Stimulated activated CD4-positive, alpha-beta T cell treated with anti-CD3 and anti-CD28 coated beads, TNF-alpha, amount 100 ng/mL, for 4 hours (primary cell): Measurements from ENCODE around the gene NEURL4.

ENCODE experiments used
- DNase-seq, 3 experiments: peaks; one replicate each; pipeline ENCODE4 v3.0.0-alpha.2; 2020; ENCODE audit warnings: low read depth in 3 of 3

The NEURL4 gene

DNA sequence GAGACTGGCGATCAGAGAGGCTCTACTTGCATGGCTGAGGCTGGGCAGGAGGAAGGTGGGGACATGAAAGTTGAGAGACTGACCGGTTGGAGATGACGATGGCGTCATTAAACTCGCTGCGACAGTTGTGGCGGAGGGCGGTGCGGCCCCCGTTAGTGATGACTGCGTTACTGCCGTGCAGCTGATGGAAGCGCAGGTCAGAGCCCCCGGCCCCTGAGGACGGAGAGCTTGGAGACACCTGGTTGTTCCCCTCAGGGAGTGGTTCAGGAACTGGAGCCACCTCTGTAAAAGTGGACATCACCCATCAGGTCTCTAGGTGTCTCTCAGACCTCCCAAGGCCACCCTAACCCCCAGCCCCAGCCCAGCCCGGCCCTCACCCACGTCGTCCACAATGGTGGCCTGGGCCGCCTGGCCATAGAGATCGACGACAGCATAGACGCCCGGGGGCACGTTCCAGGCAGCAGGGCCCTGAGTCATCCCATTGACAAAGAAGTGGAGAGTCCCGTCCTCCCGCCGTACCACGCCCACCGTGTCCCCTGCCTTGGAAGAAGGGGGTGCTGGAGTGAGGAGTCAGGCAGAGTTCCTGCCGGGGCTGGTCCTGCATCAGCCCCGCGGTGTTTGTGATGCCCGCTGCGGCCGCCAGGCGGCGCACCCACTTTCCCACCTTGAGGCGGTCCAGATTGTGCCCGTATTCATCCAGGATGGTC is 5.3 kb downstream of the NEURL4 start:
- DNase-seq = peak; percentile 36 to 50 (median 42)

DNA sequence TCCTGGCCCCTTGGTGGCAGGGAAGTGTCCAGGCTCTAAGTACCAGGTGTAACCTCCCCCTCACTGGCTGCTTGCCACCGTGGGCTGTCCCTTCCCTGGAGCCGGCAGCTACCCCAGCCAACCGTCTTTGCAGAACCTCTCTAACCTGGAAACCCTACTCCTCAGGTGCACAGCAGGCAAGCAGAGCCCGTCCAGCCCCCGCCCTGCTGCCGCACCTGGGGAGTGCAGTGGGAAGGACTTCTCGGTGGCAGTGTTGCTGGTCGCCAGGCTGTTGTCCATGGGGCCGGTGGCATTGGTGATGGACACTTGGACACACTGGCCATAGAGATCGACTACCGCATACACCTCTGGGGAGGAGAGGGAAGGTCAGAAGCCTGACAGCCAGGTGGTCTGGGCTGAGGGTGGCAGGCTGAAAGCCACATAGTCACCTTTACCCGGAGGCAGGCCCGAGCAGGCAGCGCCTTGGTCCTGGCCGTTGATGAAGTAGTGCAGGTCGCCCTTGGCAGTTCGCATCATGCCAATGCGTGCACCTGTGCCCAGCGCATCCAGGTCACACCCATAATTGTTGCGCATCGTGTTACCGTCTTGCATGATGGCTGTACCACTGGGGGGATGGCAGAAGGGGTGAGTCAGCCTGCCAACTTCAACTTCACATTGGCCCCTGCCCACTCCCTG is 6.5 kb downstream of the NEURL4 start:
- DNase-seq = no peak

DNA sequence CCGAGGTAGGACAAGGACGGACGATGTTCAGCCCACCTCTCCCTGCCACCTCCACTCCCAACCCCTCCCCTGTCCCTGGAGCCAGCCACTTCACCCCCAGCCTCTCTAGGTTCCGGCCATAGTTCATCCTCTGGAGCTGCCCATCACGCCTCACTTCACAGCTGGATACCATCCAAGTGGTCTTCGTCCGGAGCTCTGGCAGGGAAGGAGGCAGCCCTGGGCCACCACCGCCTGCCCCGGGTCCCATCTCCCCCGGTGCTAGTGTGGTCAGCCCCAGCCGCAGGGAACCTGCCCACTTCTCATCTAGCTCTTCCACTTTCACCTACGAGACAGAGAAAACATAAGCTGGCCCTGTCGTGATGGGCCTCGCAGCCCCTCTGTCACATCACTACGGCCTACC is 7.7 kb downstream of the NEURL4 start:
- no peak for DNase-seq

DNA sequence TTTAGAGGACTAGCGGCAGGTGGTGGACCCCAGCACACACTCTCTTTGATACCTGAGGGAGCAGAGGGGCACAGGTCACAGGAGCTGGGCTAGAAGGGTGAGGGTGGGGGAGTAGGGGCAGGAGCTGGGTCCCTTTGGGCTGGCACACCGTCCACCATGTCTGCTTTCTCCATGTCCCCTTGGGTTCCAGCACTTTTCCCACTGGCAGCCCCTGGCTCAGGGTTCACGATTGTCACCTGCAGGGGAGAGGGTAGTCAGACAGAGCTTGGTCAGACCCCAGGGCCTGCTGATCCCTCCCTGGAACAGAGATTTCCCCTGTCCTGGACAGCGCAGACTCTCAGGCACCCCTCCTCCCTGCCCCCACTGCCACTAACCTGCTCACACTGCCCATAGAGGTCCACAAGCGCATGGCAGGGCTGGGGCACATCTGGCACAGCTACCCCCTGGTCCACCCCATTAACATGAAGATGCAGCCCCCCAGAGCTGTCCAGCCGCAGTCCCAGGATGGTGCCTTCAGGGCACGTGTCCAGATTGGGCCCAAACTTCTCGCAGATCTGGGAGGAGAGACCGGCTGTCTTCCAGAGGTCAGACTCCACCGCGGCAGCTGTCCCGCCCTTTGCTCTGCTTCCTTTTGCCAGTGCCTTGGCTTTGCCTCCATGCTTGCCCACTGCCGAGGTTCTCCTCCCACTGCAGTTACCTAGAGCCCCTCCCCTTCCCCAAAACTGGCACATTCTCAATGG is 10.8 kb downstream of the NEURL4 start:
- no peak for DNase-seq

DNA sequence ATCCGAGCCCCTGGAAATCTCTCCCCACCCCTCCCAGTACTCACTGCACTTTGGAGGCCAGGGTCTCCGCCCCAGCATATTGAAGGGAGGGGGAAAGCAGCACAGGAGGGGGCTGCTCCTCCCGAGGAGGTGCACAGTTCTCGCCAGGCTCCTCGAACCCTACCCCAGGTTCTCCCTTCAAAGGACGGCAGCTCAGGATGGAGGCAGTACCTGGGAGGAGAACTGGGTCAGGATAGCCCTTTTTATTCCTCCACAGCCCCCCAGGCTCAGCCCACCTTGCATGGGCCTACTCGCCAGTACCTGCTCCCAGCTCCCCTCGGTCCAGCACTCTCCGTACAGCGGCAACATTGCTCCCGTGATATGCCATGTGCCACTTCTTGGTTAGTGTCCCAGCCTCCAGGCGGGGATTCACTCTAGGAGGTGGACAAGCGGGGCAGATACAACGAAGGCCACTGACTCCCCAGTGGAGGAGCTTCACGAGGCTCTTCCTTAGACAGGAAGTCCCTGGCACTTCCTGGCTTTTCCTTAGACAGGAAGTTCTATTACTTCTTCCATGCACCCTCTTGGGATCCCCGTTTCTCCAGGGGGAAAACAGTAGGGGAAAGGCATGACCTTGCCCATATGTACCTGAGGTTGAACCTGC is 11.9 kb downstream of the NEURL4 start:
- no peak for DNase-seq

DNA sequence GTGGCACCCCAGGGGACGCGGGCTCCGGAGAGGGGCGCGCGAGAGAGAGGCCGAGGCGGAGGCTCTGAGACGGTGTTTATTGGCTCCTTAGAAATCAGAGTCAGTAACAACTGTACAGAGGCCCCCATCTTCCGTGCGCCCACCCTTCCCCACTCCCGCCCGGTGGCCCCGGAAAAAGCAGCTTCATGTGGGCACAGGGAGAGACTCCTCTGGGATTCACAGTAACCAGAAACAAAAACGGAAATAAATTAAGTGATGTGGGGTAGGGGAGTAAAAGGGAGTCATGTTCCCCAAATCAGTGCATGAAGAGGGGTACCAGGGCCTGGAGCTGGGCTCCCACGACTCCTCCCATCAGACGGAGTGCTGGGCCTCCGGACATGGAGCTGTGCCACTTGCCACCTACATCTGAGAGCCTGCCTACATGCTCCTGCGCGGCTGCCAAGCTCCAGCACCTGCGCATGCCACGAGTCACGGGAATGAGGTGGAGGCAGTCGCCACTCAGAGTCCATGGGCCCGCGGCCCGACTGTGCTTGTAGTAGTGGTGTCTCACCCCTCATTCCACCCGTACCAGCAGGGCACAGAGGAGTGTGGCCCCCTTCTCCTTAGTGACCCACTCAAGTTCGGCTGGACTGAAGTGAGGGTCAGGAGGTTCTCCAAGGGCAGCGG is 13.4 kb downstream of the NEURL4 start:
- DNase-seq = no peak

DNA sequence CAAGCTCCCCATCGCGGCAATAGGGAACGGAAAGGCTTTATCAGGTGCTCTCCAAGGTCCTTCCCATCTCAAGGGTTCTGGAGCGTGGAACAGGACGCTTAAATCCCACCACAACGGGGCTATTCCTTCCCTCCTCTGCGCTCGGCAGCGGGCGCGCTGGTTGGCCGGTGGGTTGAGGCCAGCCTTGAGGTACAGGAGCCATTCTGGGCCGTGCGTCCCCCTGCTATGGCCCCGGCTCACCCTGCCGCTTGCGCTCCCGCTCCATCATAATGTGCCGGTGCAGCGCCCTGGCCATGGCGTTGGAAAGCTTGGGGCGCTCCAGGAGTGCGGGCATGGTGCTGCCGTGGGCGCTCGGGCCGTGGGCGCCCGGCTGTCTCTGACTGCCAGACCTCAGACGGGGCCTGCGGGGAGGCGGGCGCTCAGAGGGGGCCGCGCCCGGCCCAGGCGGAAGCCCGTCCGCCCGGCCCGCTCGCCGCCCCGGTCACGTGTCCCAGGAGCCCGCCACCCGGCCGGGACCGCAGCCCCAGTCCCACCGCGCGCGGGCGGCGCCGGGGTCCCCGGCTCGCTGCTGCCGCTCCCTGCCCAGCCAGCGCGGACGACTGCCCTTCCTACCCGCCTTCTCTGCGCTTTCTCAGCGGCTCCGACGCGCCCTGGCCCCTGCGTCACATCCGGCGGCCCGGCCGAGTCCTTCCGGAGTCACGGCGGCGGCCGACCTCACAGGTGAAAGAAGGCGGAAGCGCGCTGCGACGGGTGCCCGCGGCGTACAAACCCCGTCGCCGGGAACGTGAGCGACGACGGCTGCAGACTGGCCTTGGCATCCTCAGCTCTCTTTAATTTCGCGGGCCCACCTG is 14.2 kb downstream of the NEURL4 start, which contains the start of gene GPS2:
GPS2 (minus strand) TSS at position 642 of the 851 bp plus-strand sequence; CDS start at position 334, 308 bp downstream.
- peak; percentile 81 to 87 (median 84) for DNase-seq

DNA sequence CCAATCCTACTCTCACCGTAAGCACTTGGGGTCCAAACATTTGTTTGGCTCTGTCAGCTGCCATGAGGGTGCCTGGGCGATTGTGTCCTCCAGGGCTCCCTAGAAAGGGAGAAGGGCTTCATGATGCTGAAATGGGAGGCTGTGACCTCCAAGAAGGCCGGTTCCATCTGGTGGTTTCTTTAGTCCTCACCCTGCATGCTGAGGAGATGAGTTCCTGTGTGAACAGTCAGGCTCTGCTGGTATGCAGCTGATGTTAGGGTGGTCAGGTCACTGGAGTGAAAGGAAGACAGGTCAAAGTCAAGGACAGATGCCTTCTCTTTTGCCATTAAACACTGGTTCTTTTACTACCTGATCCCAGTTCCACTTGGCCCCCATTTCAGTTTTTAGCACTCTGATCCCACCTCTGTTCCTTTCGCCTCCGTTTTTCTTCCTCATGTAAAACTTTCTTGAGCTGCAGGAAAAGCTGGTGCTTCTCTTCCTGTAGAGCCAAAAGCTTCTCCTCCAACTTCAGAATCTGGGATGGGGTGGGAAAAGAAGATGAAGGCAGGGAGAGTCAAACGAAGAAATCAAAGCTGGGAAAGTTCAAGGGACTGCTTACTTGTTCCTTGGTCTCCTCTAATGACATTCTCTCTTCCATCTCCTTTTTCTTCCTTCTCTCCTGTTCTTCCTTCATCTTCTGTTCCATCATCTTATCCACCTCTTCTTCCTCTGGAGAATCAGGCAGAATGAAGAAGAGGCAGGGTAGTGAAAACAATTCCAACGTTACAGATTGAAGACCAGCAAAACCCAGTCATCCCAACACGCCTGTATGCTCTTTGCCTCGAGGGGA is 15.0 kb downstream of the NEURL4 start:
- DNase-seq = no peak

DNA sequence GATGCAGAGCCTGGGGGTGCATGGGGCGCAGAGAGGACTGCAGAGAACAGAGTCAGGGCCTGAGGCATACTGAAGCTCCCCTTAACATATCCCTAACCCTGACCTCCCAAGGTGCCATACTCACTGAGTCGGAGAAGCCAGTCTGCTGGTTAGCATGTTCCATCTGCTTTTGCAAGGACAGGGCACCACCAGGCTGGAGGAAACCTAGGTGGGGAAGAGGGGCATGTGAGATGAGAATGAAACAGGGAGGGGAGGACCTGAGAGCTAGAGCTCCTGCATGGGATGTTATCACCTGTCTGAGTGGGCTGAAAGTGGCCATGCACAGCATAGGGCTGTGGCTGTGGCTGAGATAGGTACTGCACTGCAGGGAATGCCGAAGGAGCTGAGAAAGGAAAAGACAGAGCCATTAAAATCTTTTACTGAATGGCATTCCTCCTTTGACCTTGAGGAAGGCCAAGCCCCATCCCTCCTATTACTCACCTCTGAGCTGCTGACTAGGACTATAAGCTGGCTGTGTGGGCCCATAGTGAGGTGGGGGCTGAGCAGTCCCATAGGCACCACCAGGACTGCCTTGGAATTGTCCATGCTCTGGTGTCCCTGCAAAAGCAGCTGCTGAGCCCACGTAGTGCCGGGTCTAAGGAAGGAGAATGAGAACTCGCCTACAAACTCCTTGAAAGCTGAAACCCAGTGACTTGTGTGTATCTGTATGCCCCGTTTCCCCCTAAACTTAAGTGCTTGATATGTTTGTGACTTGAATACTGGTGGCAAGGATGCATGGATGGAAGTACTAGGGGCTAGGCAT is 15.8 kb downstream of the NEURL4 start:
- DNase-seq = no peak

DNA sequence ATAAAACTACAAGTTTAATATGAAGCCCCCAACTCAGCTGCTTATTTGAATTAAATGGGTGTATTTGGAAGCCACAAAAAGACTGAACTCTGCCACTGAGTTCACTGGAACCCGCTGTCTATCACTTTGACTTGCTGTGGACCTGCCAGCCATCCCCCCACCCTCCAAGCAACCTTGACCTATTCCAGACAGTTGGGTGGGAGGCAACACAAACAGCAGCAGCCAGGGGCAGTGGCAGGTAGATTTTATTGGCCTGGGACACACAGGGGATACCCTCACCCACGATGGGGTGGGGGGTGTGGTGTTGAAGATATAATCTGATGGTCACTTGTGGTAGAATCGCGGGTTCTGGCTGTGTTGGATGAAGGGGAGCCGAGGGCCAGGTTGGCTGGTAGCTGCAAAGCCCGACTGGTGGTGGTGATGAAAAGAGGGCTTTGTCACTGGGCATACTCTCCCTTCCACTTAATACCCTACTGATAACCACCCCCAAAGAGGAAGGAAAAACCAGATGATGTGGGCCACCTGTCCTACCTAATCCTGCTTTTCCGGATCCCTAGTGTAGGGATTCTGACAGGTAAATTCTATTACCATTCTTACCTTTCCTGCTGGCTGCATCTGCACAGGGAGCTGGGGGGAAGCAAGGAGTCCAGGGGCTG is 16.6 kb downstream of the NEURL4 start:
- no peak for DNase-seq

DNA sequence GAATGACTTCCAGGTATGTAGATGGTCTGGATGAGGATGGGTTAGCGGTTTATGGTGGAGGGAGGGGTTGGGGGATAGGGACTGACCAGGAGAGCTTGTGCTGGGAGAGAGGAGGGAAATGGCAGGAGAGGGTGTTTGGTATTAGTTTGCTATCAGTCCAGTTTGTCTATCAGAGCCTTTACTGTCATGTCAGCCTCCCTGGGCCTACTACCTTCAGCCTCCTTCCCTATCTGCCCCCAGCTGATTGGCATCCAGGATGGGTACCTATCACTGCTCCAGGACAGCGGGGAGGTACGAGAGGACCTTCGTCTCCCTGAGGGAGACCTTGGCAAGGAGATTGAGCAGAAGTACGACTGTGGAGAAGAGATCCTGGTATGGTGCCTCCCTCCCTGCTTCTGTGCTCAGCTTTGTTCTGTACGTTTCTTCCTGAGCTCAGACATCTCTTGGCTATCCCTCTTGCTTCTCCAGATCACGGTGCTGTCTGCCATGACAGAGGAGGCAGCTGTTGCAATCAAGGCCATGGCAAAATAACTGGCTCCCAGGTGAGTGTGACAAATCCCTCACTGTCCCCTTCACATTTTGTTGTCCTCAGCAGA is 17.9 kb downstream of the NEURL4 start:
- DNase-seq = no peak

DNA sequence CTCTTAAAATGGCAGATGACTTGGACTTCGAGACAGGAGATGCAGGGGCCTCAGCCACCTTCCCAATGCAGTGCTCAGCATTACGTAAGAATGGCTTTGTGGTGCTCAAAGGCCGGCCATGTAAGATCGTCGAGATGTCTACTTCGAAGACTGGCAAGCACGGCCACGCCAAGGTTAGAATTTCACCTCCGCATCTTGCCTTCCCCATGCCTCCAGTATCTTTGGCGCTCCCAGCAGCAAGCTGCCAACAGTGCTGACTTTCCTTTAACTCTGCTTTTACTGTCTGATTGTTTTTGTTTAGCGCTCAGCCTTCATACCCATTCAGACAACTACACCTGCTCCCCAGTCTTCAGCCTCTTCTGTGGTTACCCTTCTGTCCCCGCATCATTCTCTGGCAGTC is 19.5 kb downstream of the NEURL4 start:
- no peak for DNase-seq

DNA sequence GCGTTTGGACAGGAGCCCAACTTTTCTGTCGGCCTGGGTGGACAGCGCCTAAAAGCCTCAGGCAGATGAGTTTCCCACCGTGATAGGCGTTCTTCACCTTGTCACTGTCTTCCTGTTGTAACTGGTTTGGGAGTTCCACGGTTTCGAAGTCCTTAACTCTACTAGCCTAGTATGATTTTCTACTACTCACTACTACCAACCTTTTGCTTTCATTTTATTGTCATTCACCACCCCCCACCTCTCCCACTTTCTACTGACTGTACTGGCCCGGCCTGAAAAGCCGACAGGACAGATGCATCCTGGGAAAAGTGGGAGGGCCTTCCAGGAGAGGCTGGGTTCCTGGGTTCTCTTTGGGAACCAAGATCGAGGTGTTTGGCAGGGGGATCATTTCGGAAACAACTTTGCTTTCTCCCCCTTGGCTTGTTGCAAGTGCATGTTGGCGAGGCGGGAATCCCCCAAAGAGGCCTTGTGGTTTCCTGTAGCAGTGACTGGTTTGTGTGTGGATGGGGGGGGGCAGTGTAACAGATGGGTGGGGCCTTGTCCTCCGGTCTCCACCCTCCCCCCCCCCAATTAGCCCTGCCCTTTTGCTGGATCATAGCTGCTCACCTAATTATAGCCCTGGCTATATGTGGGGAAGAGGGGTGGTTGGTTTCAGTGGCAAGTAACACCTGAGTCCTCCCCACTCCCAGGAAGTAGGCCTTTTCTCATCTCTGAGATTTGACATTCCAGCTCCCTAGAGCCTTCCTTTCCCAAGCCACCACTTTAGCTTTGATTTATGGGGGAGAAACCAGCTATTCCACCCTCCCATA is 20.3 kb downstream of the NEURL4 start:
- peak; percentile 68 to 83 (median 77) for DNase-seq

DNA sequence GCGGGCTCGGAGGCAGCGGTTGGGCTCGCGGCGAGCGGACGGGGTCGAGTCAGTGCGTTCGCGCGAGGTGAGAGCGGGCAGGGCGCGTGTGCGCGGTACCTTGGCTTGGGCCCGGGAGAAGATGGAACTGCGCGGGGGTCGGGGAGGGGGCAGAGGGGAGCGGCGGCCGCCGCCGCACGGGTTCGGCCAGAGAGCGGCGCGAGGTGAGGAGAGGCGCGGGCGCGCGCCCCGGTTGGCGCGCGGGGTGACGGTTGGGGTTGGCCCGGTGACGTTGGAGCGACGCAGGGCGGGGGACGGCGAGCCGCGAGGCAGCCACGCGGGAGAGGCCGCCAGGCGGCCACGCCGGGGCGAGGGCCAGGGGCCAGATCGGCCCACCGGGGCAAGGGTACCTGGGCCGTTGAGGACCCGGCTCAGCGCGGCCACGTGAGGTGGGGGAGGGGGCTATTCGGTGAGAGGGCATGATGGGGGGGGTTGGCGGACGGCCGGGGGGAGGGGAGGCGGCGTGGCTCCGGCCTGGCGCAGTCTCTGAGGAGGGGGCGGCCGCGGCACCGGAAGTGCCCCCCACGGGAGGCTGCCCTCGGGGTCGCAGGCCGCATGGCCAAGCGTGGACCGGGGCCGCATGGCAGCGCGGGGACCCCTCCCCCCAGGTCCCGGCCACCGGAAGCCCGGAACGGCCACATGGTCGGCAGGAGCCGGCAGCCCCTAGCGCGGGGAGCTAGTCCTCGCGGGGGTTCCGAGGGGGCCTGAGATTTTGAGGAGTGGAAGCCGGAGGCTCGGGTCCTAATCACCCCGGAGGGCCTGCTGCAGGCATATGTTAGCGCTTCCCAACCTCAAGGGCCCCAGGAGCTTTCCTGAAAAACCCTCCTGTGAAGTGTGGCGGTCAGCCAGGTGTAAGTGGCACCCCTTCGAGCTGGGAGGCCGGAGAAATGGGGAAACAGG is 21.2 kb downstream of the NEURL4 start:
- DNase-seq = peak in 1 of 3 experiments; percentile 36

DNA sequence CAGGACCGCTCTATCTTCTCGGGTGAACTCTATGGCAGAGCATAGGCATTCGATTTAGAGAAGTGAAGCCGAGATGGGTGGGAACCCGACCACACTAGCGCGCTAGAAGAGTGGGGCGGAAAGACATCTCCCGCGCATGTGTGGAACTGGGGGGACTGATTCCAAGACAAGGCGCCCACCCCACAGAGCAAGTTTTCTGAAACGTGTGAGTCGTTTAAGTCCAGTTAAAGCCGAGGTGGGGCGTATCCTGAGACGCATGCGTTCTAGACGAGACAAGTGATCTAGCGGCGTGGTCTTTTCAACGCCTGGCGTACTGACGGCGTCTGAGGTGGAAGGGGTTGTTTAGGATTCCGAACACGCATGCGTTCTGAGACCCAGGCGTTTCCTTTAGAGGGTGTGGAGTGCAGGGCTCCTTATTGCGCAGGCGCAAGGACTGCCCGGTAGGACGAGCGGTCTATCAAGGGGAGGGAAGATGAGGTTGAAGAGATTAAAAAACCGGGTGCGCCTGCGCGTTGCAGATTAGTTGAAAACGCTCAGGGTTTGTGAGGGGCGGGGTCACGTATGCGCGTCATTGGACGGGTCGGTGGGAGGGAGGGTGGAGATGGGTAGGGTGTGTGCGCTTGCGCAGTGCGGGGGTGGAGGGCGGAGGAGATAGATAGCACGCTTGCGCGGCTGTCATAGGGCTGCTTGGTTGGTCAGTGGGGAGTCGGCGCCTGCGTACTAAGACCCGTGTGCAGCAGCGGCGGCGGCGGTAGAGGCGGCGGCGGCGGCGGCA is 22.0 kb downstream of the NEURL4 start, which contains the start of gene EIF5A:
EIF5A (plus strand) TSS at position 718 of the 775 bp plus-strand sequence. CDS start 2,008 bp downstream, outside the sequence.
- DNase-seq = peak; percentile 100
